HG03139 (cell line): ENCODE data around the gene NEK7.

Source experiments
- ATAC-seq: cut with Tn5 transposase; IDR thresholded peaks from one replicate; pipeline ENCODE4 v1.9.1; 2021; ENCODE audit not compliant: unreplicated experiment

NEK7 gene

GRCh38 chr1:198335663-198336062 is 178.9 kb downstream of the NEK7 start:
- no peak for ATAC-seq

GRCh38 chr1:198337886-198338285 is 181.1 kb downstream of the NEK7 start:
- no peak for ATAC-seq

- ATAC-seq = no peak
Observed at GRCh38 chr1:198340139-198340538, 183.3 kb downstream of the NEK7 start.

- no peak for ATAC-seq
Observed at GRCh38 chr1:198346178-198346577, 189.4 kb downstream of the NEK7 start.

GRCh38 chr1:198350456-198350855 is 193.7 kb downstream of the NEK7 start:
- ATAC-seq = no peak

DNA sequence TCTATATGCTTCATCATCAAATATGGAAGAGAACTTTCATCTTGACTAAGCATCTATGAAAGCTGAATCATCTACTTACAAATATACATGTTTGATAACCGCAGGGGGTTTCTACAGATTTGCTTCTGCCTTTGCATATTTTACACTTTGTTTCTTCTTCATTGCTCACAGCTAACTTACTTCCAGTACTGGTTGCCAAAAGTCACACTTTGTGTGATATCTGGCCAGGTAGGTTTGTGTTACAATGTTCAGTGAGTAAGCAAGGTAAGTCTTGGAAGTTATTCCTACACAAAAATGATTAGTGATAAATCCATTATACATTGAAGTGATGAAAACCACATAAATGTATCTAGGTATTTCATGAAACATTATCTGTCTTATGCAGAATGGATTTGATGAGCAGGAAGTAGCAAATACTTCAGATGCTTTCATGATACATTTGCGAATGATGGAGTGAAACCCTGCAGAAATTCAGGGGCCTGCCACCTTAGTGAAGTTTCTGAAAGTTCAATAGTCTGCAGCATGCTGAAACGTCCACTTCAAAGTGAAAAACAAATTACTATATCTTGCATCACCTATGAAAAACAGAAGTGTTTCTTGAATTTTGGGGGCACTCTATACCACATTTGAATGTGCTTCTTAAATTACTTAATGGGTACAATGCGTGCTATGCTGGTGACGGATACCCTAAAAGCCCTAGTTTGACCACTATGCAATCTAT is 196.3 kb downstream of the NEK7 start:
- ATAC-seq = peak; percentile 78

GRCh38 chr1:198357937-198358336 is 201.1 kb downstream of the NEK7 start:
- ATAC-seq = no peak

- ATAC-seq = no peak
Observed at GRCh38 chr1:198359024-198359653, 202.3 kb downstream of the NEK7 start.

DNA sequence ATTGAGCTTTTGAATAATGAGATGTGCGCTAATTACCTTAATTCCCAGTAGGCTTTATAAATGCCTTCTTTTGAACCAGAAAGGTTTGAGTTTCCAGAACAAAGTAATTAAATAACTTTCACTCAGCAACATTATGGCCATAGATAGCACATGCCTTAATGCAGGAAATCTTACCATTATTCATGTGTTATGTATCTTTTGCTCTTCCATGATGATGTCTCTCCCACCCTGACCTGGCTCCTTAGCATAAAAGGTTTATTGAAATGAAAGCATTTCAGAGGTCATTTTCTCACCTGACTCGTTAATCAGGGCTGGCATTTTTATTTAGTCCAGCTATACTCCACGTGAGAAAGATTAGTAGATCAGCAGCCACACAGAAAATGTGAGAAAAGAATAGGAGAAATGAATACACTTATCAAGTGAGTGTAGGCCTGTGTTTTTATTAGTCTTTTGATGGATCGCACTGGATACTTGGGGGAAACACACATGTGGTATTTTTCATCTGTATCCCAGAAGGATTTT is 203.5 kb downstream of the NEK7 start:
- ATAC-seq = no peak

GRCh38 chr1:198361237-198361767 is 204.5 kb downstream of the NEK7 start:
- no peak for ATAC-seq

DNA sequence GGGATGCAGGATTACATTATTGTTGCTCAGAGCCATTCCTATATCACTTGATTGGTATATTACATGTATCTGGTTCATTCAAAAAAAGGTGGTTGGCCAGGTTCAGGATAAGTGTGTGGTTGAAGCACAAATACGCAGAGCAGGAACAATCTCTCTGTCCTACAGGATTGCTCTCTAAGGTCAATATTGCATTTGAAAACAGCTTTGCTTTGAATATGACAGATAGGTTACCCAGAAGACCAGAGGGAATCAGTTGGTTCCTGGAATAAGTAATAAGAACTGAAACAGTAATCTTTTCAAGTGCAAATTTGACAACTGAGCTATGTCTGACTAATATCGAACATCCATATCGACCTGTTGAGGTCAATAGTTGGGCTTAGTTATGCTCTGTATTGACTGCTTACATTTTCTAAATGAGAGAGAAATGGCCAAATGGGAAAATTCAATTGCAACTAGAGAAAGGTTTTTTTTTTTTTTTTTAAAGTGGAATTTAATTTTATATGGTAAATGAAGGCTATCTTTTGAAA is 206.9 kb downstream of the NEK7 start:
- ATAC-seq = no peak

GRCh38 chr1:198364471-198364870 is 207.7 kb downstream of the NEK7 start:
- ATAC-seq = no peak

DNA sequence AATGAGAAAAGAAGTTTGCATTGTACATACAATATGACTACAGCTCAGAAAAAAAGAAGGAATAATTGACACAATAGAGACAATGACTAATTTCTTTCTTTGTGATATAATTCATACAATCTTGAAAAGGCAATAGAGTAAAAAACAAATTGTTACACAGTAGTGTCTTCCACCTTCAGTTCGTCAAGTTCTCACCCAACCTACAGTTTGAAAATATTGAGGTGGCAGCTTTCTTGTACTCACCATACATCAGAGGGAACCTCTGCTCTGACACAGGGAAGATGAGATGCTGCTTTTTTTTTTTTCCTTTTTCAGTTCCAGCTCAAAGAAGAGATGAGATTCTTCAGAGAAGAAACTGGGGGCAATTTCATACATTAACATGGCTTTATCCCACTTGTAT is 210.5 kb downstream of the NEK7 start:
- ATAC-seq = no peak

DNA sequence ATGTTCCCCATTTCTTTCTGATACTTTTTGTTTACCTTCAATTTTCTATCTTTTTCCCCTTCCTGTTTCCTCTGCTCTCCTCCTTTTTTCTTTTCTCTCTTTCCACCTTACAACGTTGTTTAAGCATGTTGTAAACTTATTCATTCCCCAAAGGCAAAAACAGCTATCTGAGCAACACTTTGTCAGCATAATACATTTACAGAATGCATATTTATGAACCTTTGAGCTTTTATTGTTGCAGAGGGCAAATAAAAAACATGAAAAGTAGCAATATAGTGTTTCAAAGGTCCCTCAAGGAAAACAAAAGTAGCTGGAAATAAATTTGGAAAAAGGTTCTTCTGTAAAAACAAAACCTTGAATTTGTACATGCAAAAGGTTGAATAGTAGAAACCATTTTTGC is 214.2 kb downstream of the NEK7 start:
- no peak for ATAC-seq
